HepG2 (cell line): ENCODE results near the gene RASSF7. TPM values are rescaled to one million over a fixed set of nuclear protein-coding genes. Genes with fewer than 3 reads are reported as not detected.

ENCODE experiments used
- ARNTL ChIP-seq: sonication (generic); formaldehyde crosslinking; IDR thresholded peaks from 2 replicates; pipeline ENCODE4 v1.4.0; 2020; ENCODE audit warnings: mild to moderate bottlenecking, missing genetic modification reagents
- E2F1 ChIP-seq: sonication (generic); formaldehyde crosslinking; IDR thresholded peaks from 2 replicates; pipeline ENCODE4 v1.5.0; 2020; ENCODE audit warnings: missing genetic modification reagents
- EZH2 ChIP-seq: conservative IDR thresholded peaks from 2 replicates; pipeline ENCODE4 v1.6.1; 2012; ENCODE audit warnings: mild to moderate bottlenecking, low read depth, low read length, moderate library complexity
- GRHL1 ChIP-seq: sonication (generic); formaldehyde crosslinking; conservative IDR thresholded peaks from 2 replicates; pipeline ENCODE4 v1.8.0; 2022; ENCODE audit warnings: missing genetic modification reagents
- GTF2F1 ChIP-seq: fragments of 150-350 bp; IDR thresholded peaks from 2 replicates; pipeline ENCODE4 v1.6.1; 2014; ENCODE audit warnings: low read length
- HIC2 ChIP-seq: sonication (generic); formaldehyde crosslinking; IDR thresholded peaks from 2 replicates; pipeline ENCODE4 v1.9.0; 2022; ENCODE audit warnings: low read depth, missing genetic modification reagents
- HMG20A ChIP-seq: IDR thresholded peaks from 2 replicates; pipeline ENCODE4 v1.6.1; 2016; ENCODE audit warnings: borderline replicate concordance
- KMT2A ChIP-seq: sonication (generic); formaldehyde crosslinking; IDR thresholded peaks from 2 replicates; pipeline ENCODE4 v1.4.0; 2020; ENCODE audit warnings: missing genetic modification reagents
- MIER3 ChIP-seq: IDR thresholded peaks from 2 replicates; pipeline ENCODE4 v1.6.1; 2016; ENCODE audit warnings: missing compliant biosample characterization, borderline replicate concordance
- PHF20 ChIP-seq: sonication (generic); formaldehyde crosslinking; IDR thresholded peaks from 2 replicates; pipeline ENCODE4 v1.5.0; 2020; ENCODE audit warnings: mild to moderate bottlenecking, missing genetic modification reagents
- RAD51 ChIP-seq: fragments of 450-650 bp; IDR thresholded peaks from 2 replicates; pipeline ENCODE4 v1.6.1; 2016; ENCODE audit warnings: borderline replicate concordance
- RBM39 ChIP-seq: fragments of 200-400 bp; formaldehyde crosslinking; IDR thresholded peaks from one replicate; pipeline ENCODE4 v1.6.1; 2018; ENCODE audit warnings: antibody characterized with exemption, mild to moderate bottlenecking, low read depth, low read length; ENCODE audit not compliant: poor library complexity, severe bottlenecking
- TEAD3 ChIP-seq: optimal IDR thresholded peaks from 2 replicates; pipeline ENCODE3; 2016; ENCODE audit warnings: borderline replicate concordance
- THAP9 ChIP-seq: sonication (generic); formaldehyde crosslinking; IDR thresholded peaks from 2 replicates; pipeline ENCODE4; 2020; ENCODE audit warnings: missing genetic modification reagents, mild to moderate bottlenecking, borderline replicate concordance
- ZBTB10 ChIP-seq: sonication (generic); formaldehyde crosslinking; IDR thresholded peaks from 2 replicates; pipeline ENCODE4 v1.4.0; 2020; ENCODE audit warnings: missing genetic modification reagents, borderline replicate concordance
- ZNF496 ChIP-seq: sonication (generic); formaldehyde crosslinking; IDR thresholded peaks from 2 replicates; pipeline ENCODE4 v1.8.1; 2023; ENCODE audit warnings: mild to moderate bottlenecking, moderate library complexity, missing genetic modification reagents; ENCODE audit not compliant: insufficient replicate concordance
- ZNF572 ChIP-seq: sonication (generic); formaldehyde crosslinking; IDR thresholded peaks from 2 replicates; pipeline ENCODE4 v1.5.1; 2020; ENCODE audit warnings: mild to moderate bottlenecking, missing genetic modification reagents
- ZNF607 ChIP-seq: sonication (generic); formaldehyde crosslinking; IDR thresholded peaks from 2 replicates; pipeline ENCODE4 v1.5.1; 2020; ENCODE audit warnings: missing genetic modification reagents, mild to moderate bottlenecking, borderline replicate concordance
- polyA plus RNA-seq, 8 experiments: library from polyadenylated mRNA; depleted of rRNA in 3 of 8; stranded (reverse) in 7 of 8; unstranded in 1 of 8; fragments of >200 nt; fragmentation: Illumina TruSeq in 4 of 8; extraction: Trizol in 4 of 8; gene quantifications; 2 replicates each; pipeline versions ENCODE4 v1.2.1 to v1.2.3, GENCODE V29; 2011 to 2016; ENCODE audit warnings: low read depth in 4 of 8, missing spikeins in 1 of 8, mixed read lengths in 1 of 8; ENCODE audit not compliant: insufficient read depth in 1 of 8
- total RNA-seq, 5 experiments: library from RNA; depleted of rRNA; stranded (reverse); fragments of >200 nt; fragmentation: Illumina TruSeq; extraction: Trizol; gene quantifications; 2 replicates each; pipeline ENCODE4 v1.2.3, GENCODE V29; 2016; ENCODE audit warnings: low read depth in 1 of 5

Gene RASSF7
- total and polyA plus RNA-seq, 2 of the 13 experiments (the other 11 are each of a cell fraction or from before 2014, with no cell fraction given), result 20.2 to 28.6 TPM

GRCh38 chr11:579830-580601, 19.2 kb downstream of the RASSF7 start (continued):
- TF ChIP-seq GRHL1, result no peak
- no peak for TF ChIP-seq ZBTB10 (CRISPR knock-in tag)
- no peak for TF ChIP-seq RAD51
- TF ChIP-seq KMT2A, result no peak; the same call in 1 of the 2 replicates
- TF ChIP-seq ZNF496 (CRISPR knock-in tag), result no peak
- TF ChIP-seq HIC2, result peak; percentile 17; the same call in 1 of the 2 replicates
- no peak for TF ChIP-seq GTF2F1
- no peak for TF ChIP-seq ZNF607 (CRISPR knock-in tag)
- no peak for TF ChIP-seq MIER3 (CRISPR knock-in tag)
- peak; percentile 28 for TF ChIP-seq TEAD3 (CRISPR knock-in tag)
- TF ChIP-seq RBM39, result no peak
- TF ChIP-seq ZNF572, result no peak
- 0 out of 2 replicates have a peak, but pooled peaks have one; percentile 43 for TF ChIP-seq ARNTL (CRISPR knock-in tag)
- TF ChIP-seq PHF20 (CRISPR knock-in tag), result no peak
- no peak for TF ChIP-seq EZH2
- TF ChIP-seq E2F1, result no peak
- TF ChIP-seq THAP9, result no peak
- no peak for TF ChIP-seq HMG20A
